Astrocyte of the hippocampus (primary cell): ENCODE data around the gene NDUFS5.
"Not testable (repeated sequence)": the region's sequence is repeated elsewhere in the genome, so short reads cannot be mapped to it uniquely, and the experiment has no call there.

ENCODE experiments used
- DNase-seq: peaks from one replicate; pipeline ENCODE4 v3.0.0; 2011; ENCODE audit warnings: low read depth, low spot score

Gene NDUFS5

GRCh38 chr1:39063775-39064174 is 37.6 kb downstream of the NDUFS5 start:
- no peak for DNase-seq

DNA sequence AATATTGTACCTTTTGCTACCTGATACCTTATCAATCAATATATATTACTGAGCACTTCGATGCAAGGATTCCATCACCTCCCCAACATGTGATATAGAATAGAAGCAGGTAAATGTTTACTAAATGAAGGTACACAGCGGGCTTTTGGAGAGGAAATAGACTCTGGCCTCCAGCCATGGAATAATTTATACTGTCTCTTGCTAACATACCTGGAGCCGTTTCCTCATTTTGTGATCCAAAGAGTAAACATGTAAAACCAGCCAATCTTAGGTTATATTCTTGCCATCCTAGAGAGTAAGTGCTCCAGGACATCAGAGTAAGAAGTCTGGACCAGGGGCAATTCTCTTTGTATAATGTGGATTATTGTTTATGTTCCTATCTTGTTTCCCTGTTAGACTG is 39.4 kb downstream of the NDUFS5 start:
- no peak for DNase-seq

DNA sequence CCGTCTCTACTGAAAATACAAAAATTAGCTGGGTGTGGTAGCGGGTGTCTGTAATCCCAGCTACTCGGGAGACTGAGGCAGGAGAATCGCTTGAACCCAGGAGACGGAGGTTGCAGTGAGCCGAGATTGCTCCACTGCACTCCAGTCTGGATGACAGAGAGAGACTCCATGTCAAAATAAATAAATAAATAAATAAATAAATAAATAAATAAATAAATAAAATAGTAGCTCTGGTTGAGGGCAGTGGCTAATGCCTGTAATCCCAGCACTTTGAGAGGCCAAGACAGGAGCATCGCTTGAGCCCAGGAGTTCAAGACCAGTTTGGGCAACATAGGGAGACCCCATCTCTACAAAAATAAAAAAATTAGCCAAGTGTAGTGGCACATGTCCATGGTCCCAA is 42.1 kb downstream of the NDUFS5 start:
- not testable (repeated sequence) for DNase-seq

DNA sequence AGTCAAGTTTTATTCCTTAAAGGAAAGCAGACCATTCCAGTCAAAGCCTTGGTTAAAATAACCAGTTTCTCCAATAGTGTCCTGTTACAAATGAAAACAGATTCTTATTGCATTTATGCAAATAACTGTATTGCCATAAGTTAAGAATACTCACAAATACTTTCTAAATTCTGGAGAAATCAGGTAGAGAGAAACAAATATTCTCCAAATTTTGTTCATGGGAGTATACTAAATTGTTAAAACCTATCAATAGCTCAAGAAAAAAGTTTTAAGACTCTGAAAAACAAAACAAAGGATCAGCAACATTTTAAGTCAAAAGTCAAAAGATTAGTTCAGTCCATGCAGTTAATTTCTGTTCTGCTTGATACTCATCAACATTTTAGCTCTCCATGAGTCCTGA is 45.4 kb downstream of the NDUFS5 start:
- DNase-seq, result not testable (repeated sequence)

- peak; percentile 76 for DNase-seq
Observed at GRCh38 chr1:39076127-39076798, 50.1 kb downstream of the NDUFS5 start.

DNA sequence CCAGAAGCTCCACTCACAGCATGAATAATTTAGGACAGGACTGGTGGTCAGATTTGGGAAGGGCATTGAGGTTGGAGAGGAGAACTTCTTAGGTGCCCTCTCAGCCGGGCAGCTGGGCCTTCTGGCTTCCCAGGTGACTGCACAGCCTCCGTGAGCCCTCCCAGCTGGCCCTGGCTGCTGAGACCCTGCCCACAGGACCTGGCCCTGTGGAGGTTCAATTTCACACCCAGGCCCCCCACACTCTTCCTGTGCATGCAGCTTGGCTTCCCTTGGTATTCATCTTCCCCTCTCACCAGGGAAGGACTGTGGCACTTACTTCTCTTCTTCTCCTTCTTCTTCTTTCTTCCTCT is 50.6 kb downstream of the NDUFS5 start:
- DNase-seq, result no peak

GRCh38 chr1:39080269-39080826 is 54.2 kb downstream of the NDUFS5 start:
- DNase-seq, result no peak

DNA sequence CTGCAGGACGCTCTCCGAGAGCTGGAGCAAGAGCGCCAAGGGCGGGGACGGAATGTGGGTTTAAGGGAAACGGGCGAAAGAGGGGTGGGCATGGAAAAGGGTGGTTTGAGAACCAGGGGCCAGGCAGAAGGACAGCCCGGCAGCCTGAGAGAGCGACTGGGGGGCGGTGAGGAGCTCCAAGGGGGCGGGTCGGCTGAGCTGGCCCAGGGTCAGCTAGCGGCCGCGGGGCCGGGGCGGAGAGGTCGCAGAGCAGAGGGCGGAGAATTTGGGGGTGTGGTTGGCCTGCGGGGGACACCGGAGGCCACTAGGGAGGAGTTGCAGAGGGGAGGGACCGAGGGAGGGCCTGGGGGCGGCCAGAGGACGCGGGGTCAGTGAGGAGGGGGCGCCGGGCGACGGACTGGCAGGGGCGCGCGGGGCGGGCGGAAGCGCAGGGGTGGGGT is 54.7 kb downstream of the NDUFS5 start:
- DNase-seq, result peak; percentile 23

DNA sequence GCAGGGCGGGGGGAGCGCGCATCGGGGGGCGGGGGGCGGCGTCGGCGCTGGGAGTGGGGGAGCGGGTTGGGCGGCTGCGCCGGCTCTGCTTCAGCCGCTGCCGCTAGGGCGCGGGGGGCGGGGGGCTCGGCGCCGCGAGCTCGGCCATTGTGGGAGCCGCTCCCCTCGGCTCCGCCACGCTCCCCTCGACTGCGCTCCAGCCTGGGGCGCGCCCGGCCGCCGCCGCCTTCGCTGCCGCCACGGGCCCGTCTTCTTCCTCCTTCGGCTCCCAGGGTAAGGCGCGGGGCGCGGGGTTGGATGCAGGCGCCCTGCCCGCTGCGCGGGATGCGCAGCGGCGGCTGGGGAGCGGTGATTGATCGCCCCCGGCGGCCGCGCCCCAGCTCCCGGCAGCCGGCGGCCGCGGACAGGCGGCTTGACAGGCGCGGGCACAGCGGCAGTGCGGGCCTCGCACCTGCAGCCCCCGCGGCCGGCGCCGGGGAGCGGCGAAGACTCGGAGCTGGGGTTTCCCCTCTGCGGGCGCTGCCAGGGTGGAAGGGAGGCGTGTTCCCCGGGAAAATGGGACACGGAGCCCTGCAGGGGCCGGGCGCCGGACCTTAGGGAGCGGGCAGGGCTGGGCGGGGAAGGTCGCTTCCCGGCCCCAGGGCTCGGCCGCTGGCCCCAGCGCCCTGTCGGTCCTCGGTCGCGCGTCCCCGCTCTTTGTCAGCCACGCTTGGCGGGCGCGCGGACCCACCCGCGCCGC is 55.3 kb downstream of the NDUFS5 start:
- DNase-seq, result peak; percentile 54

DNA sequence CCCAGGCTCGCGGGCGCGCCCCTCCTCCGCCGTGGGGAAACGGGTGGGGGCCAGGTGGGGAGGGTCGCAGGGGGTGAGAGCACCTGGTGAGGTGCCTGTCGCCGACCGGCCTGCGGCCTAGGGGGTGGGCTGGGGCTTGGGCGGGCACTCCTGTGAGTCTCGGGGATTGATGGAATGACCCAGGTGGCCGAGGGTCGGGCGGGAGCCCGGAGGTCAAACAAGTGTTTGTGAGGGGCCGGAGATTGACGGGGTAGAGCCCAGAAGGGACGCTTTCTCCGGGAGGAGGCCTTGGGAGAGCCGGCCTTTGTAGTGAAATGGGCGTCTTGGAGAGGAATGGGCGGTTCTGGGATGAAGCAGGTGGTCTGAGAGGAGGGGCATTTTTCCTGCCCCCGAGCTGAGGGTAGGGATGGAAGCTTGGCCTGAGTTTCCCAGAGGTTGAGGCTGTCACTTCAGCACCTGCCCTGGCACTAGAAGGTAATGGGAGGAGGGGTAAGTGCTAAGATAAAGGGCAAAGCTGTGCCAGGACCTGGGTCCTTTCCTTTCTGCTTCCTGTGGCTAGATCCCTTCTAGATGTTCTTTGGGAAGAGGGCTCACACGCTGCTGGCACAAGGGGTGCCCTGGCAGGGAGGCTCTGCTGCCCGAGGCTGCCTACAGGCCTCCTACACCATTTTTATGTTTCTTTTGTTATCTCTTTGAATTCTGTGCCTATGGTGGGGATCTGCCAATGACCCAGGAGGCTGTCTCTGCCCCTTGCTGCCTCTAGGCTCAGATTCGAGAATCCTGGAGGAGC is 56.1 kb downstream of the NDUFS5 start:
- DNase-seq, result peak; percentile 7

DNA sequence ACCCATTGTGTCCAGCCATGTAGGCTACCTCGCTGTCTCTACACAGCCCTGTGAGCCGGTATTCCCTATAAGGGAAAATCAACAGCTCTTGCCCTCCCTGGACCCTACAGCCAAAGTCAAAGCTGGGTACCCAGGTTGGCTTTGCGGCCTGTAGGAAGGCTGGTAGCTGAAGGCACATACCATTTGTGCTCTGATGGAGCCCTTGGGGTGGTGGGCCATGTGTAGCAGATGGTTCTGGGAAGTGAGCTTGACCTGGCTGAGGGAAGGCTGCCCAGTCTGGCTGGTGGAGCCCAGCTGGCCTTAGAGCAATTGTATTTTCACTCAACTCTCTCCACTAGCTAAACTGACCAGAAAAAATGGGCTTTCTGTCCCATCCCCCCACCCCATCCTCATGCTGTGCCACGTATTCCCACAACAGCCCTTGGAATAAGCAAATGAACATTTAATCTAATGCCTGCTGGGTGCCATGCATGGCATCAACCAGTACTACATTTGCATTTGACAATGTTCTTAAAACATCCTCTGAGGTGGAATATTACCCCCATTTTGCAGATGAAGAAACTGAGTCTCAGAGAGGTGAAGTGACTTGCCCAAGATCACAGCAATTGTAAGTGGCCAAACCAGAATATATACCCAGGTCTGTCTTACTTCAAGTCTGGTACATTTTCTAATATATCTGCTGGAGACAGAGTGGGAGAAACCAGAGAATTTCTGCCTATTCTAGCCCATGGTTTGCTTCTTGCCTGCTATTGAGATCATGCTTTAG is 56.8 kb downstream of the NDUFS5 start:
- no peak for DNase-seq

GRCh38 chr1:39084191-39084590 is 58.0 kb downstream of the NDUFS5 start:
- DNase-seq, result no peak
